Caco-2 (cell line): ENCODE measurements around the gene MROH9. TPM values are rescaled to one million over a fixed set of nuclear protein-coding genes. Genes with fewer than 3 reads are reported as not detected.

ENCODE experiments used
- BruUV-seq: library from RNA; stranded (reverse); fragments of 400-500 nt; replicated peaks from 2 replicates; lab custom pipeline; 2021; lab: Mats Ljungman, UMichigan
- CTCF ChIA-PET: fragments of 300-600 bp; sonication (Branson Sonifier 250); formaldehyde crosslinking; loops from one replicate; lab custom pipeline; 2022; ENCODE audit warnings: antibody characterized with exemption; lab: Charles Lee
- POLR2A ChIA-PET: fragments of 300-600 bp; sonication (Branson Sonifier 250); formaldehyde crosslinking; loops from one replicate; lab custom pipeline; 2022; ENCODE audit warnings: antibody characterized with exemption; lab: Charles Lee
- DNase-seq, 2 experiments: peaks; one replicate each; pipeline versions ENCODE4 v3.0.0 to v3.0.0-alpha.2; 2020 to 2022
- H3K27me3 ChIP-seq: replicated peaks from 2 replicates; pipeline ENCODE4 v1.6.0; 2011; ENCODE audit warnings: low read length; ENCODE audit not compliant: control insufficient read depth, insufficient read depth
- H3K36me3 ChIP-seq: 2 replicates; pipeline ENCODE4 v1.5.1; 2011; ENCODE audit warnings: low read length; ENCODE audit not compliant: control insufficient read depth, insufficient read depth
- H3K4me1 ChIP-seq: fragments of 250-450 bp; sonication (Bioruptor Pico); 2 replicates; pipeline ENCODE4 v1.5.1; 2020; ENCODE audit warnings: mild to moderate bottlenecking
- H3K4me3 ChIP-seq: 2 replicates; pipeline ENCODE4 v1.5.1; 2011; ENCODE audit warnings: low read depth, mild to moderate bottlenecking, control low read depth, low read length
- H3K9me3 ChIP-seq: fragments of 250-450 bp; sonication (Bioruptor Pico); 2 replicates; pipeline ENCODE4 v1.5.1; 2020; ENCODE audit warnings: mild to moderate bottlenecking, moderate library complexity
- H3K27ac Mint-ChIP-seq: one replicate; pipeline ENCODE4 v1.8.0; 2022; ENCODE audit warnings: mixed read lengths; ENCODE audit not compliant: unreplicated experiment
- H3K27me3 Mint-ChIP-seq: one replicate; pipeline ENCODE4 v1.8.0; 2022; ENCODE audit warnings: mixed read lengths; ENCODE audit not compliant: insufficient read depth, unreplicated experiment
- H3K36me3 Mint-ChIP-seq: one replicate; pipeline ENCODE4 v1.8.0; 2022; ENCODE audit warnings: mild to moderate bottlenecking, mixed read lengths; ENCODE audit not compliant: insufficient read depth, unreplicated experiment
- H3K4me1 Mint-ChIP-seq: one replicate; pipeline ENCODE4 v1.8.0; 2022; ENCODE audit warnings: low read depth, mixed read lengths; ENCODE audit not compliant: unreplicated experiment
- H3K4me3 Mint-ChIP-seq: one replicate; pipeline ENCODE4 v1.8.0; 2022; ENCODE audit warnings: mild to moderate bottlenecking, moderate library complexity, mixed read lengths; ENCODE audit not compliant: unreplicated experiment
- H3K9me3 Mint-ChIP-seq: one replicate; pipeline ENCODE4 v1.8.0; 2022; ENCODE audit warnings: mixed read lengths; ENCODE audit not compliant: unreplicated experiment
- CTCF ChIP-seq, 2 experiments: fragments of 200-600 bp in 1 of 2; IDR thresholded peaks; 1 replicate in 1 of 2; 2 replicates in 1 of 2; pipeline versions ENCODE4 v1.5.1 to v1.8.0; 2011 to 2022; ENCODE audit warnings: antibody characterized with exemption in 1 of 2, control low read depth in 1 of 2, inconsistent platforms in 1 of 2, low read depth in 1 of 2, low read length in 1 of 2, mild to moderate bottlenecking in 1 of 2, moderate library complexity in 1 of 2; ENCODE audit not compliant: insufficient read depth in 1 of 2, severe bottlenecking in 1 of 2, unreplicated experiment in 1 of 2
- intact Hi-C: fragments of 100-400 bp; cut with micrococcal nuclease; formaldehyde crosslinking; loops from one replicate; pipeline ENCODE4 v1.10.0; 2022; ENCODE audit not compliant: unreplicated experiment
- total RNA-seq: library from RNA; stranded (reverse); gene quantifications from 2 replicates; pipeline ENCODE4 v1.2.3, GENCODE V29; 2022

The MROH9 gene
- total RNA-seq, 1 experiment from 2014 or later = not detected

GRCh38 chr1:170986901-170987300 lies 51.6 kb downstream of the MROH9 start:
- H3K4me1 Mint-ChIP-seq = no peaks in the 10 kb centered on the region
- no peaks in the 10 kb centered on the region for H3K9me3 Mint-ChIP-seq
- ChIA-PET POLR2A (no interaction called here), CTCF (no interaction called here)
- Histone ChIP-seq H3K4me3 (no peak overlapping the region), H3K36me3 (no peaks in the 10 kb centered on the region), H3K9me3 (no peaks in the 10 kb centered on the region), H3K4me1 (no peaks in the 10 kb centered on the region), H3K27me3 (no peaks in the 10 kb centered on the region; the same call in 1 of the 2 replicates)
- H3K27ac Mint-ChIP-seq = no peak overlapping the region
- no peak overlapping the region for H3K4me3 Mint-ChIP-seq
- no peaks in the 10 kb centered on the region for H3K36me3 Mint-ChIP-seq
- no TSS peak for BruUV-seq
- intact Hi-C loops = no loop called here
- peaks cover 2% of the 10 kb centered on the region for H3K27me3 Mint-ChIP-seq
- no peak for DNase-seq
- TF ChIP-seq CTCF (IDR thresholded peaks at IDR 0.05; ENCODE audit: insufficient read depth in 1 of 2, low read depth in 1 of 2, low read length in 1 of 2, severe bottlenecking in 1 of 2, unreplicated experiment in 1 of 2) = no peak

- ChIA-PET POLR2A (no interaction called here), CTCF (no interaction called here)
- no peaks in the 10 kb centered on the region; the same call in 1 of the 2 replicates for H3K27me3 ChIP-seq
Measured at GRCh38 chr1:170987424-170987823, 52.1 kb downstream of the MROH9 start.

GRCh38 chr1:170993151-170993550 lies 57.8 kb downstream of the MROH9 start:
- DNase-seq = no peak
- no peaks in the 10 kb centered on the region for H3K9me3 ChIP-seq
- no peaks in the 10 kb centered on the region for H3K9me3 Mint-ChIP-seq
- no peak overlapping the region for H3K27ac Mint-ChIP-seq
- no peak for TF ChIP-seq CTCF (IDR thresholded peaks at IDR 0.05; ENCODE audit: insufficient read depth in 1 of 2, low read depth in 1 of 2, low read length in 1 of 2, severe bottlenecking in 1 of 2, unreplicated experiment in 1 of 2)
- H3K36me3 ChIP-seq = no peaks in the 10 kb centered on the region
- H3K4me1 ChIP-seq = no peaks in the 10 kb centered on the region
- no peak overlapping the region for H3K4me3 ChIP-seq
- no peaks in the 10 kb centered on the region; the same call in 1 of the 2 replicates for H3K27me3 ChIP-seq
- no peaks in the 10 kb centered on the region for H3K36me3 Mint-ChIP-seq
- no peak overlapping the region for H3K4me3 Mint-ChIP-seq
- peaks cover 3% of the 10 kb centered on the region for H3K27me3 Mint-ChIP-seq
- H3K4me1 Mint-ChIP-seq = no peaks in the 10 kb centered on the region
- no TSS peak for BruUV-seq
- ChIA-PET CTCF (no interaction called here), POLR2A (no interaction called here)
- intact Hi-C loops = no loop called here

More at GRCh38 chr1:170987424-170987823, 52.1 kb downstream of the MROH9 start:
- intact Hi-C loops = no loop called here
- no peaks in the 10 kb centered on the region for H3K4me1 ChIP-seq
- no TSS peak for BruUV-seq
- no peaks in the 10 kb centered on the region for H3K9me3 Mint-ChIP-seq
- no peak overlapping the region for H3K27ac Mint-ChIP-seq
- no peak for TF ChIP-seq CTCF (IDR thresholded peaks at IDR 0.05; ENCODE audit: insufficient read depth in 1 of 2, low read depth in 1 of 2, low read length in 1 of 2, severe bottlenecking in 1 of 2, unreplicated experiment in 1 of 2)
- H3K36me3 ChIP-seq = no peaks in the 10 kb centered on the region
- H3K4me1 Mint-ChIP-seq = no peaks in the 10 kb centered on the region
- peaks cover 2% of the 10 kb centered on the region for H3K27me3 Mint-ChIP-seq
- DNase-seq = no peak
- H3K36me3 Mint-ChIP-seq = no peaks in the 10 kb centered on the region
- H3K9me3 ChIP-seq = no peaks in the 10 kb centered on the region
- no peak overlapping the region for H3K4me3 ChIP-seq
- no peak overlapping the region for H3K4me3 Mint-ChIP-seq
